KOPT-K1 (cell line): Measurements from ENCODE around the gene EMILIN1.

ENCODE experiments used
- H3K27ac ChIP-seq: fragments of 200-600 bp; sonication (generic); 2 replicates; pipeline ENCODE4 v1.5.1; 2016; ENCODE audit warnings: antibody characterized with exemption, mild to moderate bottlenecking, low read depth, low read length; ENCODE audit not compliant: poor library complexity, severe bottlenecking
- H3K36me3 ChIP-seq: fragments of 200-600 bp; sonication (generic); 2 replicates; pipeline ENCODE4 v1.5.1; 2017; ENCODE audit warnings: antibody characterized with exemption, mild to moderate bottlenecking, low read length, moderate library complexity; ENCODE audit not compliant: insufficient read depth
- H3K9me3 ChIP-seq: fragments of 200-600 bp; sonication (generic); 2 replicates; pipeline ENCODE4 v1.5.1; 2017; ENCODE audit warnings: antibody characterized with exemption, low read length, mild to moderate bottlenecking; ENCODE audit not compliant: insufficient read depth, poor library complexity, severe bottlenecking

EMILIN1 gene

GRCh38 chr2:27082773-27083409 is 4.5 kb downstream of the EMILIN1 start:
- no peak overlapping the region for H3K27ac ChIP-seq
- H3K36me3 ChIP-seq: no peaks in the 10 kb centered on the region

GRCh38 chr2:27083410-27084296 is 5.2 kb downstream of the EMILIN1 start:
- Histone ChIP-seq H3K27ac (no peak overlapping the region), H3K9me3 (no peaks in the 10 kb centered on the region)

More at GRCh38 chr2:27082773-27083409, 4.5 kb downstream of the EMILIN1 start:
- H3K9me3 ChIP-seq: no peaks in the 10 kb centered on the region

GRCh38 chr2:27084297-27085061 is 6.1 kb downstream of the EMILIN1 start:
- H3K27ac ChIP-seq: no peak overlapping the region
- no peaks in the 10 kb centered on the region for H3K36me3 ChIP-seq
- no peaks in the 10 kb centered on the region for H3K9me3 ChIP-seq

More at GRCh38 chr2:27083410-27084296, 5.2 kb downstream of the EMILIN1 start:
- H3K36me3 ChIP-seq: no peaks in the 10 kb centered on the region

GRCh38 chr2:27085062-27085672 is 6.8 kb downstream of the EMILIN1 start:
- Histone ChIP-seq H3K27ac (no peak overlapping the region), H3K9me3 (no peaks in the 10 kb centered on the region), H3K36me3 (no peaks in the 10 kb centered on the region)

- Histone ChIP-seq H3K27ac (peak overlapping the region; percentile 67), H3K9me3 (no peaks in the 10 kb centered on the region), H3K36me3 (no peaks in the 10 kb centered on the region)
Observed at GRCh38 chr2:27085673-27086089, 7.3 kb downstream of the EMILIN1 start.

GRCh38 chr2:27086090-27086723 is 7.8 kb downstream of the EMILIN1 start:
- Histone ChIP-seq H3K27ac (peak overlapping the region; percentile 67), H3K36me3 (no peaks in the 10 kb centered on the region), H3K9me3 (no peaks in the 10 kb centered on the region)

GRCh38 chr2:27086724-27087593 is 8.5 kb downstream of the EMILIN1 start, which contains the start of gene KHK:
KHK (plus strand) TSS chr2:27086772; CDS start chr2:27087260, 488 bp downstream.
- Histone ChIP-seq H3K27ac (peak within 1 kb of the TSS; percentile 67), H3K36me3 (no peaks in the 10 kb centered on the region)

GRCh38 chr2:27087823-27088410 is 9.5 kb downstream of the EMILIN1 start:
- Histone ChIP-seq H3K36me3 (no peaks in the 10 kb centered on the region), H3K9me3 (no peaks in the 10 kb centered on the region), H3K27ac (no peak overlapping the region)

More at GRCh38 chr2:27086724-27087593, 8.5 kb downstream of the EMILIN1 start, which contains the start of gene KHK:
- H3K9me3 ChIP-seq: no peaks in the 10 kb centered on the region

GRCh38 chr2:27088634-27089033 is 10.2 kb downstream of the EMILIN1 start:
- Histone ChIP-seq H3K36me3 (no peaks in the 10 kb centered on the region), H3K9me3 (no peaks in the 10 kb centered on the region), H3K27ac (no peak overlapping the region)

GRCh38 chr2:27089111-27089954 is 10.9 kb downstream of the EMILIN1 start:
- no peaks in the 10 kb centered on the region for H3K36me3 ChIP-seq
- H3K27ac ChIP-seq: no peak overlapping the region
- no peaks in the 10 kb centered on the region for H3K9me3 ChIP-seq

GRCh38 chr2:27091746-27092695 is 13.6 kb downstream of the EMILIN1 start:
- Histone ChIP-seq H3K9me3 (no peaks in the 10 kb centered on the region), H3K27ac (no peak overlapping the region)

More at GRCh38 chr2:27091746-27092695, 13.6 kb downstream of the EMILIN1 start:
- H3K36me3 ChIP-seq: no peaks in the 10 kb centered on the region
